ENCODE measurements around the gene MDP1.
"Not testable (repeated sequence)": the region's sequence is repeated elsewhere in the genome, so short reads cannot be mapped to it uniquely, and the experiment has no call there.

The MDP1 gene

GRCh38 chr14:24249230-24250021 lies 33.6 kb upstream of the MDP1 start:
- WGBS, 2 experiments (ENCODE audit: insufficient coverage in 2 of 2): 78 to 83% methylated on average over 10 to 11 of the region's 13 CpGs
- H3K9me3 ChIP-seq (ENCODE audit: control insufficient read depth, low read length): no peaks in the 10 kb centered on the region
- no peak overlapping the region for H3K4me3 ChIP-seq (ENCODE audit: extremely low read depth, insufficient read depth, low read length, poor library complexity, severe bottlenecking)
- peaks cover 4% of the 10 kb centered on the region for H3K4me1 ChIP-seq (ENCODE audit: control insufficient read depth, insufficient read depth, low read length, poor library complexity, severe bottlenecking)
- H3K27ac ChIP-seq (ENCODE audit: low read depth, low read length, severe bottlenecking): no peak overlapping the region
- H3K36me3 ChIP-seq (ENCODE audit: control insufficient read depth, insufficient read depth, low read length): no peaks in the 10 kb centered on the region

- H3K4me1 ChIP-seq (ENCODE audit: control insufficient read depth, insufficient read depth, low read length, poor library complexity, severe bottlenecking): peaks cover 3% of the 10 kb centered on the region
- WGBS, 2 experiments (ENCODE audit: insufficient coverage in 2 of 2): 81 to 94% methylated on average over 7 of the region's 7 CpGs
- no peak overlapping the region for H3K4me3 ChIP-seq (ENCODE audit: extremely low read depth, insufficient read depth, low read length, poor library complexity, severe bottlenecking)
- no peaks in the 10 kb centered on the region for H3K9me3 ChIP-seq (ENCODE audit: control insufficient read depth, low read length)
- no peaks in the 10 kb centered on the region for H3K36me3 ChIP-seq (ENCODE audit: control insufficient read depth, insufficient read depth, low read length)
- H3K27ac ChIP-seq (ENCODE audit: low read depth, low read length, severe bottlenecking): no peak overlapping the region
Measured at GRCh38 chr14:24247422-24247821, 31.6 kb upstream of the MDP1 start.

- Histone ChIP-seq H3K4me3 (ENCODE audit: extremely low read depth, insufficient read depth, low read length, poor library complexity, severe bottlenecking) (no peak overlapping the region), H3K27ac (ENCODE audit: low read depth, low read length, severe bottlenecking) (no peak overlapping the region), H3K9me3 (ENCODE audit: control insufficient read depth, low read length) (no peaks in the 10 kb centered on the region), H3K36me3 (ENCODE audit: control insufficient read depth, insufficient read depth, low read length) (no peaks in the 10 kb centered on the region), H3K4me1 (ENCODE audit: control insufficient read depth, insufficient read depth, low read length, poor library complexity, severe bottlenecking) (no peaks in the 10 kb centered on the region)
- 90% methylated on average over 2 to 3 of the region's 3 CpGs for WGBS, 2 experiments (ENCODE audit: insufficient coverage in 2 of 2)
Measured at GRCh38 chr14:24246765-24247212, 30.9 kb upstream of the MDP1 start.

GRCh38 chr14:24245350-24245749 lies 29.5 kb upstream of the MDP1 start:
- WGBS, 2 experiments (ENCODE audit: insufficient coverage in 2 of 2): 95% methylated on average over 9 to 11 of the region's 11 CpGs
- H3K4me1 ChIP-seq (ENCODE audit: control insufficient read depth, insufficient read depth, low read length, poor library complexity, severe bottlenecking): peaks cover 12% of the 10 kb centered on the region
- H3K9me3 ChIP-seq (ENCODE audit: control insufficient read depth, low read length); H3K36me3 ChIP-seq (ENCODE audit: control insufficient read depth, insufficient read depth, low read length); H3K4me3 ChIP-seq (ENCODE audit: extremely low read depth, insufficient read depth, low read length, poor library complexity, severe bottlenecking); H3K27ac ChIP-seq (ENCODE audit: low read depth, low read length, severe bottlenecking): not testable (repeated sequence)

- 55 to 67% methylated on average over 7 to 8 of the region's 10 CpGs for WGBS, 2 experiments (ENCODE audit: insufficient coverage in 2 of 2)
- Histone ChIP-seq H3K36me3 (ENCODE audit: control insufficient read depth, insufficient read depth, low read length) (peaks cover 29% of the 10 kb centered on the region), H3K4me3 (ENCODE audit: extremely low read depth, insufficient read depth, low read length, poor library complexity, severe bottlenecking) (peak overlapping the region; percentile 53), H3K9me3 (ENCODE audit: control insufficient read depth, low read length) (no peaks in the 10 kb centered on the region), H3K4me1 (ENCODE audit: control insufficient read depth, insufficient read depth, low read length, poor library complexity, severe bottlenecking) (peaks cover 20% of the 10 kb centered on the region), H3K27ac (ENCODE audit: low read depth, low read length, severe bottlenecking) (peak overlapping the region; percentile 99)
Measured at GRCh38 chr14:24243336-24243836, 27.5 kb upstream of the MDP1 start.

- Histone ChIP-seq H3K4me1 (ENCODE audit: control insufficient read depth, insufficient read depth, low read length, poor library complexity, severe bottlenecking) (peaks cover 20% of the 10 kb centered on the region), H3K27ac (ENCODE audit: low read depth, low read length, severe bottlenecking) (peak overlapping the region; percentile 99), H3K36me3 (ENCODE audit: control insufficient read depth, insufficient read depth, low read length) (peaks cover 43% of the 10 kb centered on the region), H3K4me3 (ENCODE audit: extremely low read depth, insufficient read depth, low read length, poor library complexity, severe bottlenecking) (peak overlapping the region; percentile 53), H3K9me3 (ENCODE audit: control insufficient read depth, low read length) (no peaks in the 10 kb centered on the region)
- WGBS, 2 experiments (ENCODE audit: insufficient coverage in 2 of 2): 4% methylated on average over 38 to 39 of the region's 39 CpGs
Measured at GRCh38 chr14:24241829-24242443, 26.1 kb upstream of the MDP1 start.

GRCh38 chr14:24240110-24240918 lies 24.4 kb upstream of the MDP1 start:
- Histone ChIP-seq H3K27ac (ENCODE audit: low read depth, low read length, severe bottlenecking) (no peak overlapping the region), H3K4me3 (ENCODE audit: extremely low read depth, insufficient read depth, low read length, poor library complexity, severe bottlenecking) (no peak overlapping the region), H3K9me3 (ENCODE audit: control insufficient read depth, low read length) (no peaks in the 10 kb centered on the region), H3K36me3 (ENCODE audit: control insufficient read depth, insufficient read depth, low read length) (peaks cover 59% of the 10 kb centered on the region), H3K4me1 (ENCODE audit: control insufficient read depth, insufficient read depth, low read length, poor library complexity, severe bottlenecking) (peaks cover 20% of the 10 kb centered on the region)
- WGBS, 2 experiments (ENCODE audit: insufficient coverage in 2 of 2): 91 to 97% methylated on average over 6 to 7 of the region's 9 CpGs

GRCh38 chr14:24238527-24239037 lies 22.7 kb upstream of the MDP1 start:
- Histone ChIP-seq H3K9me3 (ENCODE audit: control insufficient read depth, low read length) (no peaks in the 10 kb centered on the region), H3K27ac (ENCODE audit: low read depth, low read length, severe bottlenecking) (no peak overlapping the region), H3K4me1 (ENCODE audit: control insufficient read depth, insufficient read depth, low read length, poor library complexity, severe bottlenecking) (peaks cover 22% of the 10 kb centered on the region), H3K4me3 (ENCODE audit: extremely low read depth, insufficient read depth, low read length, poor library complexity, severe bottlenecking) (no peak overlapping the region), H3K36me3 (ENCODE audit: control insufficient read depth, insufficient read depth, low read length) (peaks cover 74% of the 10 kb centered on the region)
- 93 to 94% methylated on average over 5 of the region's 5 CpGs for WGBS, 2 experiments (ENCODE audit: insufficient coverage in 2 of 2)

- 91 to 100% methylated on average over 3 to 4 of the region's 5 CpGs for WGBS, 2 experiments (ENCODE audit: insufficient coverage in 2 of 2)
- Histone ChIP-seq H3K36me3 (ENCODE audit: control insufficient read depth, insufficient read depth, low read length) (peaks cover 74% of the 10 kb centered on the region), H3K4me3 (ENCODE audit: extremely low read depth, insufficient read depth, low read length, poor library complexity, severe bottlenecking) (no peak overlapping the region), H3K9me3 (ENCODE audit: control insufficient read depth, low read length) (no peaks in the 10 kb centered on the region), H3K4me1 (ENCODE audit: control insufficient read depth, insufficient read depth, low read length, poor library complexity, severe bottlenecking) (peaks cover 26% of the 10 kb centered on the region), H3K27ac (ENCODE audit: low read depth, low read length, severe bottlenecking) (no peak overlapping the region)
Measured at GRCh38 chr14:24238123-24238522, 22.3 kb upstream of the MDP1 start.

GRCh38 chr14:24237463-24237955 lies 21.6 kb upstream of the MDP1 start:
- Histone ChIP-seq H3K4me3 (ENCODE audit: extremely low read depth, insufficient read depth, low read length, poor library complexity, severe bottlenecking) (no peak overlapping the region), H3K27ac (ENCODE audit: low read depth, low read length, severe bottlenecking) (no peak overlapping the region), H3K36me3 (ENCODE audit: control insufficient read depth, insufficient read depth, low read length) (peaks cover 74% of the 10 kb centered on the region), H3K9me3 (ENCODE audit: control insufficient read depth, low read length) (no peaks in the 10 kb centered on the region), H3K4me1 (ENCODE audit: control insufficient read depth, insufficient read depth, low read length, poor library complexity, severe bottlenecking) (peaks cover 26% of the 10 kb centered on the region)
- WGBS, 2 experiments (ENCODE audit: insufficient coverage in 2 of 2): 100% methylated on average over 1 to 2 of the region's 2 CpGs

All from mesodermal cell (in vitro differentiated cells).